ENCODE results near the gene CTSS. TPM values are rescaled to one million over a fixed set of nuclear protein-coding genes. Genes with fewer than 3 reads are reported as not detected.
"Not testable (repeated sequence)": the region's sequence is repeated elsewhere in the genome, so short reads cannot be mapped to it uniquely, and the experiment has no call there.

The CTSS gene
- total and polyA plus RNA-seq, 3 experiments from 2014 or later: 30.9 to 151 (median 31.2) TPM

- H3K9me3 ChIP-seq (ENCODE audit: low read length): no peaks in the 10 kb centered on the region
- CTCF ChIA-PET: no interaction called here
- H3K4me1 Mint-ChIP-seq: no peaks in the 10 kb centered on the region
- POLR2A ChIA-PET: no interaction called here
- H3K27me3 Mint-ChIP-seq: peaks cover 0 to 1% of the 10 kb centered on the region in 2 donors
- no peak overlapping the region for H3K27ac ChIP-seq (ENCODE audit: low read depth, low read length)
- no peaks in the 10 kb centered on the region for H3K36me3 Mint-ChIP-seq
- no peak overlapping the region for H3K4me3 ChIP-seq (ENCODE audit: low read length)
- no peak for DNase-seq
- no peak overlapping the region for H3K27ac Mint-ChIP-seq
- H3K4me3 Mint-ChIP-seq: no peak overlapping the region
- no peaks in the 10 kb centered on the region for H3K36me3 ChIP-seq (ENCODE audit: insufficient read depth, low read length)
- H3K9me3 Mint-ChIP-seq: no peaks in the 10 kb centered on the region
- H3K4me1 ChIP-seq (ENCODE audit: insufficient read depth, low read length): no peaks in the 10 kb centered on the region
- no peaks in the 10 kb centered on the region for H3K27me3 ChIP-seq (ENCODE audit: insufficient read depth, low read length, poor library complexity, severe bottlenecking)
Measured at GRCh38 chr1:150788946-150789345, 23.4 kb upstream of the CTSS start.

GRCh38 chr1:150787455-150787854 lies 21.9 kb upstream of the CTSS start:
- no peaks in the 10 kb centered on the region for H3K4me1 Mint-ChIP-seq
- ChIA-PET POLR2A (no interaction called here), CTCF (interaction anchor here (1.0 kb wide), 1 partner anchor 192 kb away, joined by 3 read pairs; no protein-coding TSS in a partner anchor)
- Histone ChIP-seq H3K36me3 (ENCODE audit: insufficient read depth, low read length) (no peaks in the 10 kb centered on the region), H3K4me1 (ENCODE audit: insufficient read depth, low read length) (no peaks in the 10 kb centered on the region), H3K27ac (ENCODE audit: low read depth, low read length) (no peak overlapping the region), H3K9me3 (ENCODE audit: low read length) (no peaks in the 10 kb centered on the region), H3K4me3 (ENCODE audit: low read length) (no peak overlapping the region), H3K27me3 (ENCODE audit: insufficient read depth, low read length, poor library complexity, severe bottlenecking) (no peaks in the 10 kb centered on the region)
- H3K4me3 Mint-ChIP-seq: no peak overlapping the region
- peaks cover 0 to 1% of the 10 kb centered on the region in 2 donors for H3K27me3 Mint-ChIP-seq
- DNase-seq: no peak
- no peaks in the 10 kb centered on the region for H3K36me3 Mint-ChIP-seq
- no peaks in the 10 kb centered on the region for H3K9me3 Mint-ChIP-seq
- no peak overlapping the region for H3K27ac Mint-ChIP-seq

DNA sequence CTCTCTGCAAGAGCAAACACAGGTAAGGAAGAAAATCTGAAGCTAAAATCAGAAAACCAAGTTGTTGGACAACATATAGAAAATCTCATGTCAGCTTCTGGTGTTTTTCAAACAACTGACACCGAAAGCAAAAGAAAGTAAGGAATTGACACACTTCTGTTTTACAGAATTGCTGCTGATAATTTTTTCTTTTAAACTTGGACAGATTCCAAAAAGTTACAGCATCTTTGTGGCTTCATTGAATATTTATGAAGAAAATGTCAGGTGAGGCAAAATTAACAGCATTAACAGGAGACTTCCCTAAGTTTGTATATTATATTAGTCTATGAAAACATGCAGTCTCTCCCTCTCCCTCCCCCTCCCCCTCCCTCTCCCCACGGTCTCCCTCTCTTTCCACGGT lies 14.9 kb upstream of the CTSS start:
- H3K27me3 ChIP-seq (ENCODE audit: insufficient read depth, low read length, poor library complexity, severe bottlenecking): no peaks in the 10 kb centered on the region
- no peaks in the 10 kb centered on the region for H3K9me3 ChIP-seq (ENCODE audit: low read length)
- Mint-ChIP-seq H3K27ac (no peak overlapping the region), H3K27me3 (no peaks in the 10 kb centered on the region), H3K4me3 (peak overlapping the region in 1 of 7 donors; percentile 30), H3K9me3 (no peaks in the 10 kb centered on the region), H3K36me3 (peaks cover 0 to 4% (median 0%) of the 10 kb centered on the region in 3 donors), H3K4me1 (peaks cover 6 to 8% (median 7%) of the 10 kb centered on the region in 3 donors)
- CTCF ChIA-PET: no interaction called here
- H3K27ac ChIP-seq (ENCODE audit: low read depth, low read length): no peak overlapping the region
- H3K4me1 ChIP-seq (ENCODE audit: insufficient read depth, low read length): no peaks in the 10 kb centered on the region
- no peak for DNase-seq
- POLR2A ChIA-PET: no interaction called here
- no peaks in the 10 kb centered on the region for H3K36me3 ChIP-seq (ENCODE audit: insufficient read depth, low read length)
- no peak overlapping the region for H3K4me3 ChIP-seq (ENCODE audit: low read length)

DNA sequence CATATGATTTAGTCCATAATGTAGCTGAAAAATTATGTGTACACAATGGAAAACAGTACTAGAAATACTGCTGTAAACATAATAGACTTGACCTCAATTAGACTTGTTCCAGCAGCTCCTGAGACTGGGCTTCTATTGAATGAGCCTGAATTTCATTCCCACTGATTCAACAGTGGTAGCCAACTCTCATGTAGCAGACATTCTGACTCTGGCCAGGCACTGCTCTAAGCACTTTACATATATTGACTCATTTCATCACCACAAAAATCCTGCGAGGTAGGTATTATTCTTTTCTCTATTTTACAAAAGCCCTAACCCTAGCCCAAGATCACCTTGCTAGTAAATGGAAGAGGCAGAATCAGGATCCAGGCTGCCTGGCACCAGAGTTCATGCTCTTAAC lies 12.8 kb upstream of the CTSS start:
- H3K27ac Mint-ChIP-seq: no peak overlapping the region
- Histone ChIP-seq H3K36me3 (ENCODE audit: insufficient read depth, low read length) (no peaks in the 10 kb centered on the region), H3K4me3 (ENCODE audit: low read length) (no peak overlapping the region), H3K9me3 (ENCODE audit: low read length) (no peaks in the 10 kb centered on the region), H3K27ac (ENCODE audit: low read depth, low read length) (no peak overlapping the region), H3K27me3 (ENCODE audit: insufficient read depth, low read length, poor library complexity, severe bottlenecking) (no peaks in the 10 kb centered on the region), H3K4me1 (ENCODE audit: insufficient read depth, low read length) (no peaks in the 10 kb centered on the region)
- H3K4me1 Mint-ChIP-seq: peaks cover 6 to 8% (median 7%) of the 10 kb centered on the region in 3 donors
- POLR2A ChIA-PET: no interaction called here
- no peak overlapping the region for H3K4me3 Mint-ChIP-seq
- no peaks in the 10 kb centered on the region for H3K9me3 Mint-ChIP-seq
- DNase-seq: no peak
- H3K36me3 Mint-ChIP-seq: peaks cover 0 to 4% (median 0%) of the 10 kb centered on the region in 3 donors
- H3K27me3 Mint-ChIP-seq: no peaks in the 10 kb centered on the region
- CTCF ChIA-PET: no interaction called here

GRCh38 chr1:150777544-150777943 lies 12.0 kb upstream of the CTSS start:
- no peak for DNase-seq
- no peaks in the 10 kb centered on the region for H3K27me3 Mint-ChIP-seq
- no peaks in the 10 kb centered on the region for H3K9me3 Mint-ChIP-seq
- POLR2A ChIA-PET: no interaction called here
- no peak overlapping the region for H3K4me3 Mint-ChIP-seq
- CTCF ChIA-PET: no interaction called here
- Histone ChIP-seq H3K9me3 (ENCODE audit: low read length) (no peaks in the 10 kb centered on the region), H3K4me1 (ENCODE audit: insufficient read depth, low read length) (no peaks in the 10 kb centered on the region), H3K27me3 (ENCODE audit: insufficient read depth, low read length, poor library complexity, severe bottlenecking) (no peaks in the 10 kb centered on the region), H3K27ac (ENCODE audit: low read depth, low read length) (no peak overlapping the region), H3K36me3 (ENCODE audit: insufficient read depth, low read length) (no peaks in the 10 kb centered on the region), H3K4me3 (ENCODE audit: low read length) (no peak overlapping the region)
- peaks cover 6 to 8% (median 7%) of the 10 kb centered on the region in 3 donors for H3K4me1 Mint-ChIP-seq
- peaks cover 0 to 4% (median 0%) of the 10 kb centered on the region in 3 donors for H3K36me3 Mint-ChIP-seq
- H3K27ac Mint-ChIP-seq: peak overlapping the region in 2 of 8 donors; percentile 14 to 70

- not testable (repeated sequence) for H3K27me3 Mint-ChIP-seq; H3K9me3 Mint-ChIP-seq; H3K36me3 Mint-ChIP-seq; H3K27me3 ChIP-seq (ENCODE audit: insufficient read depth, low read length, poor library complexity, severe bottlenecking); H3K4me3 Mint-ChIP-seq; H3K36me3 ChIP-seq (ENCODE audit: insufficient read depth, low read length); DNase-seq; H3K27ac ChIP-seq (ENCODE audit: low read depth, low read length); H3K4me3 ChIP-seq (ENCODE audit: low read length); H3K4me1 ChIP-seq (ENCODE audit: insufficient read depth, low read length); H3K27ac Mint-ChIP-seq; H3K9me3 ChIP-seq (ENCODE audit: low read length)
- peaks cover 11 to 20% (median 18%) of the 10 kb centered on the region in 3 donors for H3K4me1 Mint-ChIP-seq
- ChIA-PET CTCF (interaction anchor here (0.9 kb wide), 1 partner anchor 215 kb away, joined by 3 read pairs; no protein-coding TSS in a partner anchor), POLR2A (interaction anchor here (1.1 kb wide), 2 partner anchors 10 to 22 kb away, joined by 4 read pairs; partner anchors contain the start of gene CTSS)
Measured at GRCh38 chr1:150775931-150776505, 10.4 kb upstream of the CTSS start.

- CTCF ChIA-PET: interaction anchor here (0.9 kb wide), 1 partner anchor 215 kb away, joined by 3 read pairs; no protein-coding TSS in a partner anchor
- Mint-ChIP-seq H3K27ac (no peak overlapping the region), H3K9me3 (no peaks in the 10 kb centered on the region), H3K36me3 (peaks cover 0 to 1% (median 0%) of the 10 kb centered on the region in 3 donors), H3K27me3 (no peaks in the 10 kb centered on the region), H3K4me1 (peaks cover 17 to 27% (median 25%) of the 10 kb centered on the region in 3 donors), H3K4me3 (no peak overlapping the region)
- H3K27me3 ChIP-seq (ENCODE audit: insufficient read depth, low read length, poor library complexity, severe bottlenecking): no peaks in the 10 kb centered on the region
- H3K9me3 ChIP-seq (ENCODE audit: low read length): no peaks in the 10 kb centered on the region
- POLR2A ChIA-PET: interaction anchor here (1.1 kb wide), 2 partner anchors 9 to 23 kb away, joined by 4 read pairs; partner anchors contain the start of gene CTSS
- no peak for DNase-seq
- H3K27ac ChIP-seq (ENCODE audit: low read depth, low read length): no peak overlapping the region
- H3K4me3 ChIP-seq (ENCODE audit: low read length): no peak overlapping the region
- no peaks in the 10 kb centered on the region for H3K36me3 ChIP-seq (ENCODE audit: insufficient read depth, low read length)
- peaks cover 14% of the 10 kb centered on the region for H3K4me1 ChIP-seq (ENCODE audit: insufficient read depth, low read length)
Measured at GRCh38 chr1:150775276-150775675, 9.7 kb upstream of the CTSS start.

- H3K27me3 ChIP-seq (ENCODE audit: insufficient read depth, low read length, poor library complexity, severe bottlenecking): no peaks in the 10 kb centered on the region
- DNase-seq: no peak
- no peaks in the 10 kb centered on the region for H3K9me3 ChIP-seq (ENCODE audit: low read length)
- POLR2A ChIA-PET: no interaction called here
- Mint-ChIP-seq H3K36me3 (no peaks in the 10 kb centered on the region), H3K4me3 (peak overlapping the region in 1 of 7 donors; percentile 77), H3K9me3 (no peaks in the 10 kb centered on the region), H3K4me1 (peaks cover 13 to 23% (median 20%) of the 10 kb centered on the region in 3 donors), H3K27ac (peak overlapping the region in 1 of 8 donors; percentile 85), H3K27me3 (no peaks in the 10 kb centered on the region)
- no peaks in the 10 kb centered on the region for H3K36me3 ChIP-seq (ENCODE audit: insufficient read depth, low read length)
- peaks cover 14% of the 10 kb centered on the region for H3K4me1 ChIP-seq (ENCODE audit: insufficient read depth, low read length)
- CTCF ChIA-PET: no interaction called here
- no peak overlapping the region for H3K4me3 ChIP-seq (ENCODE audit: low read length)
- H3K27ac ChIP-seq (ENCODE audit: low read depth, low read length): no peak overlapping the region
Measured at GRCh38 chr1:150772326-150772725, 6.7 kb upstream of the CTSS start.

All from CD8-positive, alpha-beta memory T cell (primary cell).